ENCODE data around the gene OR14A2.
"Not testable (repeated sequence)": the region's sequence is repeated elsewhere in the genome, so short reads cannot be mapped to it uniquely, and the experiment has no call there.

The OR14A2 gene

GRCh38 chr1:247748041-247748440, at the start of gene OR14A2:
OR14A2 (minus strand) TSS chr1:247748141.
- DNase-seq (ENCODE audit: insufficient read length, low spot score) (no peak), FAIRE-seq (no peak)
- no peak for TF ChIP-seq CTCF (IDR thresholded peaks at IDR 0.05; ENCODE audit: insufficient read depth, missing control alignments)

DNA sequence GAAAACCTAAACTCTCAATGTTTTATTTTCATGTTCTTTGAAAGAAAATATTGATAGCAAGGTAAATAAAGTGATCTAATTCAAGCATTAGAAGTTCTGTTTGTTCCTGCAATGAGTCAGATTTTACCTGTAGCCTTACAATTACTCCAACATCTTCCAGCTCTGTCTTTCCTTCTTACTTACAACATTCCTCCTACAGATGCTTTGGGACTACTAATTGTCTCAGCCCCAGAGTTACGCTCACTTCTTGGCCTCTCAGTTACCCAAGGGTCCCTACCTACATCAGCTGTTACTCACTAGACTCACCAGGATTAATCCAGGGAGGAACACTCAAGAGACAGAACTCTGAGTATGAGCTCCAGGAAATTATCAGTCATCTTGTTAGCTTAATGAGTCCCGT, 49.6 kb upstream of the OR14A2 start:
- DNase-seq (ENCODE audit: insufficient read length, low spot score) (no peak), FAIRE-seq (no peak)
- TF ChIP-seq CTCF (IDR thresholded peaks at IDR 0.05; ENCODE audit: insufficient read depth, missing control alignments), result no peak

- no peak for TF ChIP-seq CTCF (IDR thresholded peaks at IDR 0.05; ENCODE audit: insufficient read depth, missing control alignments)
- FAIRE-seq, result no peak
These were observed 21.7 kb upstream of the OR14A2 start for GRCh38 chr1:247769603-247770002.

DNA sequence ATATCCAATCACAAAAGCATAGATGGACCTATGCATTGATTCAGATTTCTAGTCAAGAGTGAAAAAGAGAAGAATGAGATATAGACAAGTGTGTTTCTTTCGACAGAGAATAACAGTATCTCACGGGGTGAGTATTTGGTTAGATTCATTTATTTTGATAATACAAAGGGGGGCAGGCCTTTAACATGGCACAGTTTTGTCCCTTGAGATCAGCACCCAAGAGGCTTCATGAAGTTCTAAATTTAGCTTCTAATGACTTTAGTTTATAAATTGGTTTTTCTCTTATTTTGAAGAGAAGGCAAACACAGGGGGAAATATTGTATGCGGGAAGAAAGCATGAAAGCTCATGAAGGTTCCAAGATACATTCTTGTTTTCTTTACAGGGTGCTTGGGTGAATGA, 12.5 kb upstream of the OR14A2 start, which contains the start of gene OR1C1:
TSS of gene OR1C1 (minus strand) at position 101 of the 400 bp plus-strand sequence. CDS start 2,150 bp downstream, outside the sequence.
- FAIRE-seq, result no peak

More at GRCh38 chr1:247769603-247770002, 21.7 kb upstream of the OR14A2 start:
- DNase-seq (ENCODE audit: insufficient read length, low spot score), result no peak

GRCh38 chr1:247754311-247754710, 6.4 kb upstream of the OR14A2 start:
- not testable (repeated sequence) for DNase-seq (ENCODE audit: insufficient read length, low spot score); FAIRE-seq

More for the DNA sequence above, 12.5 kb upstream of the OR14A2 start, which contains the start of gene OR1C1:
- no peak for DNase-seq (ENCODE audit: insufficient read length, low spot score)
- TF ChIP-seq CTCF (IDR thresholded peaks at IDR 0.05; ENCODE audit: insufficient read depth, missing control alignments), result no peak

DNA sequence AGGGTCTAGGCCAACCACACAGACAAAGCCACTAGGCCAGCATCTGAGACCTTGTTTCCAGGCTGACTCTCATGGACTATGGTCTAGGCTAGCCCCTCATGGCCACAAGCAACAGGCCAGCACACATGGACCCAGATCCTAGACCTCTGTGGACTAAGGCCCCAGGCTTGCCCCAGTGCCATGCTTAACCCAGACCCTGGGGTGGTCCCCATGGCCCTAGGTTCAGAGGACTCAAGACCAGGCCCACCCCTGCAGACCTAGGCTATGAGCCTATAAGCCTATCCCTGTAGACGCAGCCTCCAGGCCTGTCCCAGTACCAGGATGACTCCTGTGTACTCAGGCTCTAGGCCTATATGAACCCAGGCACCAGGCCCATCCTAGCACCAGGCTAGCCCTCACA, 1.9 kb upstream of the OR14A2 start:
- FAIRE-seq (no peak), DNase-seq (ENCODE audit: insufficient read length, low spot score) (no peak)
- no peak for TF ChIP-seq CTCF (IDR thresholded peaks at IDR 0.05; ENCODE audit: insufficient read depth, missing control alignments)

DNA sequence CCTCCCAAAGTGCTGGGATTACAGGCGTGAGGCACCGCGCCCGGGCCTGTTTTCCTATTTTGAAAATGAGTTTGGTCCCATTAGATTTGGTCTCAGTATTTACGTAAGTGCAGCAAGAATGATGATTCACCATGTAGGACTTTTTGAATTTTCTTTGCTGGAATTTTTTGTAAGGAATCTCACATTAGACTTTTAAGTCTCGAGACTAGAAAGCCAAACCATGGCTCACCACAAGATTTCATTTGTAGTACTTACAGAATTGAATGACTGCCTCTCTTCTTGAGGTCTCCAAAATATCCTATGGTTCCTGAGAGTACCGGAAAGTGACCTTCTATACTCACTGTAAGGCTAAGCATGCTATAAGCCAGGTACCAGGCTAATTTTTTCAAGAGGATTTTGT, 325 bp downstream of the OR14A2 start:
- DNase-seq (ENCODE audit: insufficient read length, low spot score) (no peak), FAIRE-seq (no peak)
- no peak for TF ChIP-seq CTCF (IDR thresholded peaks at IDR 0.05; ENCODE audit: insufficient read depth, missing control alignments)

- FAIRE-seq (no peak), DNase-seq (ENCODE audit: insufficient read length, low spot score) (no peak)
- no peak for TF ChIP-seq CTCF (IDR thresholded peaks at IDR 0.05; ENCODE audit: insufficient read depth, missing control alignments)
These were observed 1.5 kb downstream of the OR14A2 start for GRCh38 chr1:247746391-247746935.

- DNase-seq (ENCODE audit: insufficient read length, low spot score), result not testable (repeated sequence)
- FAIRE-seq, result peak; percentile 71
These were observed 5.7 kb downstream of the OR14A2 start for GRCh38 chr1:247742215-247742760.
